MM.1S (cell line): ENCODE measurements around the gene POLR2F.

Source experiments
- DNase-seq: peaks from one replicate; pipeline ENCODE4 v3.0.0-alpha.2; 2015
- H2AFZ ChIP-seq: fragments of 300-600 bp; sonication (generic); 2 replicates; pipeline ENCODE4 v1.6.0; 2016; ENCODE audit warnings: antibody characterized with exemption, low read length
- H3F3A ChIP-seq: fragments of 300-600 bp; sonication (generic); 2 replicates; pipeline ENCODE4 v1.6.1; 2016; ENCODE audit warnings: mild to moderate bottlenecking, antibody characterized with exemption, low read length, moderate library complexity, mixed read lengths; ENCODE audit not compliant: insufficient read depth
- H3K27ac ChIP-seq: fragments of 300-600 bp; sonication (generic); 2 replicates; pipeline ENCODE4 v1.5.1; 2016; ENCODE audit warnings: mild to moderate bottlenecking, low read length
- H3K27me3 ChIP-seq: fragments of 300-600 bp; sonication (generic); replicated peaks from 2 replicates; pipeline ENCODE4 v1.6.0; 2016; ENCODE audit warnings: low read length; ENCODE audit not compliant: insufficient read depth
- H3K36me3 ChIP-seq: fragments of 300-600 bp; sonication (generic); replicated peaks from 2 replicates; pipeline ENCODE4 v1.6.1; 2016; ENCODE audit warnings: mild to moderate bottlenecking, low read length, mixed read lengths; ENCODE audit not compliant: insufficient read depth
- H3K4me1 ChIP-seq: fragments of 300-600 bp; sonication (generic); 2 replicates; pipeline ENCODE4 v1.6.1; 2016; ENCODE audit warnings: low read length, mixed read lengths
- H3K4me2 ChIP-seq: fragments of 300-600 bp; sonication (generic); 2 replicates; pipeline ENCODE4 v1.6.0; 2016; ENCODE audit warnings: low read depth, low read length
- H3K4me3 ChIP-seq: fragments of 300-600 bp; sonication (generic); 2 replicates; pipeline ENCODE4 v1.5.1; 2016; ENCODE audit warnings: low read length, mixed read lengths
- H3K79me2 ChIP-seq: fragments of 300-600 bp; sonication (generic); 2 replicates; pipeline ENCODE4 v1.6.1; 2016; ENCODE audit warnings: mixed run types, low read length, mixed read lengths
- H3K9ac ChIP-seq: fragments of 300-600 bp; sonication (generic); 2 replicates; pipeline ENCODE4 v1.6.1; 2016; ENCODE audit warnings: low read length, mixed read lengths
- H3K9me2 ChIP-seq: fragments of 300-600 bp; sonication (generic); replicated peaks from 2 replicates; pipeline ENCODE4 v1.6.1; 2016; ENCODE audit warnings: mild to moderate bottlenecking, low read length, mixed read lengths; ENCODE audit not compliant: insufficient read depth
- H3K9me3 ChIP-seq: fragments of 300-600 bp; sonication (generic); replicated peaks from 2 replicates; pipeline ENCODE4 v1.6.1; 2016; ENCODE audit warnings: mild to moderate bottlenecking, low read length, mixed read lengths; ENCODE audit not compliant: insufficient read depth
- H4K20me1 ChIP-seq: fragments of 300-600 bp; sonication (generic); 2 replicates; pipeline ENCODE4 v1.6.1; 2016; ENCODE audit warnings: mild to moderate bottlenecking, low read length, moderate library complexity, mixed read lengths; ENCODE audit not compliant: insufficient read depth
- CTCF ChIP-seq: fragments of 300-600 bp; sonication (generic); IDR thresholded peaks from 2 replicates; pipeline ENCODE4 v1.5.1; 2016; ENCODE audit warnings: antibody characterized with exemption, low read length, mixed read lengths
- EZH2 ChIP-seq: fragments of 300-600 bp; sonication (generic); optimal IDR thresholded peaks from 2 replicates; pipeline ENCODE3; 2017; ENCODE audit warnings: low read depth, mild to moderate bottlenecking, antibody characterized with exemption, low read length, mixed read lengths
- EZH2phosphoT487 ChIP-seq: fragments of 300-600 bp; sonication (generic); IDR thresholded peaks from 2 replicates; pipeline ENCODE4 v1.6.1; 2018; ENCODE audit warnings: antibody characterized with exemption, low read length

The POLR2F gene

GRCh38 chr22:37982938-37983859 is 29.7 kb downstream of the POLR2F start:
- Histone ChIP-seq H3K36me3 (no peaks in the 10 kb centered on the region), H3K9me3 (no peaks in the 10 kb centered on the region), H3K79me2 (no peaks in the 10 kb centered on the region), H3K27ac (no peak overlapping the region), H3K9me2 (no peaks in the 10 kb centered on the region), H4K20me1 (no peaks in the 10 kb centered on the region), H3K27me3 (no peaks in the 10 kb centered on the region), H3K4me2 (no peak overlapping the region), H3K9ac (no peak overlapping the region), H2AFZ (no peak overlapping the region), H3K4me3 (no peak overlapping the region), H3K4me1 (no peaks in the 10 kb centered on the region), H3F3A (no peaks in the 10 kb centered on the region)
- TF ChIP-seq EZH2 (no peak), CTCF (peak; percentile 7; the same call in 1 of the 2 replicates)
- DNase-seq, result no peak

- Histone ChIP-seq H3K4me1 (no peaks in the 10 kb centered on the region), H3K27me3 (no peaks in the 10 kb centered on the region), H2AFZ (no peak within 1 kb of the TSS), H3K9ac (no peak within 1 kb of the TSS), H3K4me2 (no peak within 1 kb of the TSS), H3K4me3 (no peak within 1 kb of the TSS), H3F3A (no peaks in the 10 kb centered on the region), H3K36me3 (no peaks in the 10 kb centered on the region), H3K79me2 (no peaks in the 10 kb centered on the region), H4K20me1 (no peaks in the 10 kb centered on the region), H3K27ac (no peak within 1 kb of the TSS), H3K9me3 (no peaks in the 10 kb centered on the region), H3K9me2 (no peaks in the 10 kb centered on the region)
- TF ChIP-seq EZH2, result no peak
- TF ChIP-seq EZH2phosphoT487, result no peak
- no peak for TF ChIP-seq CTCF
- DNase-seq, result no peak
Measured at GRCh38 chr22:37983860-37984791, 30.6 kb downstream of the POLR2F start, which contains the start of gene SOX10. Gene SOX10, minus strand, starts transcription at chr22:37984555. Its CDS starts 771 bp downstream, at chr22:37983784.

- H3K4me3 ChIP-seq, result no peak overlapping the region
- DNase-seq, result no peak
- no peaks in the 10 kb centered on the region for H3F3A ChIP-seq
- no peak overlapping the region for H2AFZ ChIP-seq
- H3K9ac ChIP-seq, result no peak overlapping the region
- no peak overlapping the region for H3K27ac ChIP-seq
- H3K9me2 ChIP-seq, result no peaks in the 10 kb centered on the region
- no peak overlapping the region for H3K4me2 ChIP-seq
- H3K9me3 ChIP-seq, result no peaks in the 10 kb centered on the region
- no peaks in the 10 kb centered on the region for H4K20me1 ChIP-seq
- no peaks in the 10 kb centered on the region for H3K27me3 ChIP-seq
- H3K4me1 ChIP-seq, result no peaks in the 10 kb centered on the region
- no peaks in the 10 kb centered on the region for H3K36me3 ChIP-seq
- no peaks in the 10 kb centered on the region for H3K79me2 ChIP-seq
- TF ChIP-seq EZH2 (no peak), CTCF (no peak), EZH2phosphoT487 (no peak)
Measured at GRCh38 chr22:37985050-37985585, 31.6 kb downstream of the POLR2F start.
